ENCODE results near the gene TERT. TPM values are rescaled to one million over a fixed set of nuclear protein-coding genes. Genes with fewer than 3 reads are reported as not detected.
A peak's percentile ranks its signal among the peaks of the same experiment; 100 is the strongest.

TERT gene
- total and polyA plus RNA-seq, 2 of the 4 experiments (the other 2 are of a cell fraction), result not detected

- Histone ChIP-seq H3K9me1 (ENCODE audit: insufficient read depth, low read length) (peaks cover 4% of the 10 kb centered on the region; the same call in 1 of the 2 replicates), H3K4me2 (ENCODE audit: low read depth, low read length) (no peak overlapping the region), H2AFZ (replicated peaks; ENCODE audit: low read length, poor library complexity) (peak overlapping the region; percentile 32), H4K91ac (ENCODE audit: insufficient read depth, low read depth, low read length) (no peak overlapping the region), H3K14ac (replicated peaks; ENCODE audit: low read depth, low read length) (no peak overlapping the region), H3K27ac (ENCODE audit: insufficient read depth, low read length) (no peak overlapping the region), H3K4ac (ENCODE audit: low read depth, low read length) (no peak overlapping the region), H3K4me1 (ENCODE audit: control insufficient read depth, insufficient read depth, low read length) (no peaks in the 10 kb centered on the region; the same call in 1 of the 2 replicates), H4K20me1 (ENCODE audit: insufficient read depth, low read length) (no peaks in the 10 kb centered on the region), H2AK9ac (replicated peaks; ENCODE audit: low read depth, low read length, poor library complexity) (no peak overlapping the region), H3K79me1 (ENCODE audit: low read depth in 1 of 2, low read length in 2 of 2) (no peaks in the 10 kb centered on the region), H2AK5ac (ENCODE audit: low read depth, low read length) (no peak overlapping the region), H2BK5ac (ENCODE audit: low read depth, low read length, poor library complexity, severe bottlenecking) (no peak overlapping the region), H2BK20ac (ENCODE audit: low read depth, low read length) (no peak overlapping the region), H3K36me3 (ENCODE audit: control insufficient read depth, insufficient read depth, low read length) (no peaks in the 10 kb centered on the region; the same call in 1 of the 2 replicates), H2BK120ac (ENCODE audit: low read depth, low read length) (no peak overlapping the region), H3K23ac (ENCODE audit: low read depth, low read length) (no peak overlapping the region), H4K5ac (ENCODE audit: low read depth, low read length) (no peak overlapping the region), H3K27me3 (ENCODE audit: control insufficient read depth, insufficient read depth, low read length) (peaks cover 4% of the 10 kb centered on the region; the same call in 1 of the 2 replicates), H3K9me3 (ENCODE audit: control insufficient read depth, insufficient read depth, low read length) (peaks cover 4% of the 10 kb centered on the region; the same call in 1 of the 2 replicates), H3K4me3 (ENCODE audit: insufficient read depth, low read depth, low read length) (no peak overlapping the region), H4K8ac (ENCODE audit: low read depth in 2 of 2, low read length in 2 of 2) (no peak overlapping the region), H2BK15ac (ENCODE audit: low read depth, low read length) (no peak overlapping the region), H3K9ac (ENCODE audit: low read depth, low read length) (no peak overlapping the region), H3K18ac (ENCODE audit: low read depth, low read length) (no peak overlapping the region), H3K56ac (ENCODE audit: extremely low read depth, insufficient read depth, low read length) (no peak overlapping the region)
- TF ChIP-seq CHD1 (IDR thresholded peaks at IDR 0.05; ENCODE audit: low read depth, low read length), result no peak
- TF ChIP-seq RAD21 (IDR thresholded peaks at IDR 0.05; ENCODE audit: low read length), result no peak
- TF ChIP-seq MXI1 (IDR thresholded peaks at IDR 0.05; ENCODE audit: borderline replicate concordance, low read depth, low read length), result no peak
- TF ChIP-seq RFX5 (IDR thresholded peaks at IDR 0.05; ENCODE audit: low read depth, low read length), result no peak
- TF ChIP-seq CEBPB (IDR thresholded peaks at IDR 0.05; ENCODE audit: low read depth, low read length), result no peak
- no peak for TF ChIP-seq SMC3 (IDR thresholded peaks at IDR 0.05; ENCODE audit: low read depth, low read length)
- no peak for TF ChIP-seq NFE2L2 (IDR thresholded peaks at IDR 0.05; ENCODE audit: low read depth, low read length)
- TF ChIP-seq POLR2A (IDR thresholded peaks at IDR 0.05; ENCODE audit: low read depth, low read length), result no peak
- TF ChIP-seq MAFK (IDR thresholded peaks at IDR 0.05; ENCODE audit: low read depth, low read length), result no peak
- TF ChIP-seq ELK1 (IDR thresholded peaks at IDR 0.05; ENCODE audit: borderline replicate concordance, low read depth, low read length), result no peak
- TF ChIP-seq, protein P1, sequence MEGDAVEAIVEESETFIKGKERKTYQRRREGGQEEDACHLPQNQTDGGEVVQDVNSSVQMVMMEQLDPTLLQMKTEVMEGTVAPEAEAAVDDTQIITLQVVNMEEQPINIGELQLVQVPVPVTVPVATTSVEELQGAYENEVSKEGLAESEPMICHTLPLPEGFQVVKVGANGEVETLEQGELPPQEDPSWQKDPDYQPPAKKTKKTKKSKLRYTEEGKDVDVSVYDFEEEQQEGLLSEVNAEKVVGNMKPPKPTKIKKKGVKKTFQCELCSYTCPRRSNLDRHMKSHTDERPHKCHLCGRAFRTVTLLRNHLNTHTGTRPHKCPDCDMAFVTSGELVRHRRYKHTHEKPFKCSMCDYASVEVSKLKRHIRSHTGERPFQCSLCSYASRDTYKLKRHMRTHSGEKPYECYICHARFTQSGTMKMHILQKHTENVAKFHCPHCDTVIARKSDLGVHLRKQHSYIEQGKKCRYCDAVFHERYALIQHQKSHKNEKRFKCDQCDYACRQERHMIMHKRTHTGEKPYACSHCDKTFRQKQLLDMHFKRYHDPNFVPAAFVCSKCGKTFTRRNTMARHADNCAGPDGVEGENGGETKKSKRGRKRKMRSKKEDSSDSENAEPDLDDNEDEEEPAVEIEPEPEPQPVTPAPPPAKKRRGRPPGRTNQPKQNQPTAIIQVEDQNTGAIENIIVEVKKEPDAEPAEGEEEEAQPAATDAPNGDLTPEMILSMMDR (conservative IDR thresholded peaks at IDR 0.05; ENCODE audit: low read depth, low read length), result no peak
- no peak for TF ChIP-seq USF2 (IDR thresholded peaks at IDR 0.05; ENCODE audit: low read depth, low read length)
- no peak for TF ChIP-seq MAZ (IDR thresholded peaks at IDR 0.05; ENCODE audit: borderline replicate concordance, low read depth, low read length)
- TF ChIP-seq RCOR1 (IDR thresholded peaks at IDR 0.05; ENCODE audit: insufficient replicate concordance, low read length), result no peak
- no peak for TF ChIP-seq FOS (IDR thresholded peaks at IDR 0.05; ENCODE audit: low read depth, low read length)
- ChIA-PET CTCF (no interaction called here), POLR2A (ENCODE audit: unreplicated experiment) (no interaction called here)
- dilution Hi-C loops (cut with HindIII; ENCODE audit: low sequenced_read_pairs, unreplicated experiment) (no loop called here), in situ Hi-C loops (cut with MboI; ENCODE audit: low sequenced_read_pairs) (no loop called here), intact Hi-C loops (cut with micrococcal nuclease) (no loop called here)
- ATAC-seq (ENCODE audit: low read depth) (no peak), DNase-seq (no peak)
- 75% methylated on average over 5 of the region's 7 CpGs; no CpG with 5 or more reads in 1 of the 2 experiments for WGBS, 2 experiments (ENCODE audit: extremely low coverage in 2 of 2, insufficient read length in 1 of 2)
- BruUV-seq (replicated peaks), result no TSS peak
Measured at GRCh38 chr5:1312206-1312605, 17.3 kb upstream of the TERT start.
